Gastrocnemius medialis (tissue), 4 donors: Measurements from ENCODE around the gene CD2AP. TPM values are rescaled to one million over a fixed set of nuclear protein-coding genes. Genes with fewer than 3 reads are reported as not detected.

Experiments used
- ATAC-seq, 2 donors: fragments of 150-250 bp; one replicate each; pipeline ENCODE4 v1.9.1; 2016
- DNase-seq, 2 donors: peaks; one replicate each; pipeline ENCODE4 v3.0.0-alpha.2; 2019
- H3K27ac ChIP-seq, 4 donors: fragments of 200-600 bp; sonication (generic); 1 replicate in 1 of 4; 2 replicates in 3 of 4; pipeline ENCODE4 v1.5.1; 2016 to 2018; ENCODE audit warnings: mild to moderate bottlenecking in 2 of 4, moderate library complexity in 1 of 4
- H3K27me3 ChIP-seq, 3 donors: fragments of 200-600 bp; sonication (generic) in 2 of 3; 1 replicate in 1 of 3; 2 replicates in 2 of 3; pipeline versions ENCODE4 v1.5.1 to v1.6.0; 2016 to 2019; ENCODE audit warnings: mild to moderate bottlenecking in 1 of 3, moderate library complexity in 1 of 3
- H3K36me3 ChIP-seq, 2 donors: fragments of 200-600 bp; sonication (generic) in 1 of 2; one replicate each; pipeline ENCODE4 v1.5.1; 2017 to 2018
- H3K4me1 ChIP-seq, 2 donors: fragments of 200-600 bp; sonication (generic) in 1 of 2; one replicate each; pipeline ENCODE4 v1.5.1; 2016 to 2017; ENCODE audit warnings: mild to moderate bottlenecking in 2 of 2
- H3K4me3 ChIP-seq, 4 donors: fragments of 200-600 bp; sonication (generic) in 3 of 4; 1 replicate in 1 of 4; 2 replicates in 3 of 4; pipeline ENCODE4 v1.5.1; 2016 to 2019; ENCODE audit warnings: mild to moderate bottlenecking in 2 of 4
- H3K9me3 ChIP-seq, 3 donors: fragments of 200-600 bp; sonication (generic) in 2 of 3; 1 replicate in 1 of 3; 2 replicates in 2 of 3; pipeline ENCODE4 v1.5.1; 2016 to 2019
- CTCF ChIP-seq, 5 experiments: fragments of 450-650 bp in 3 of 5; fragments of 200-600 bp in 2 of 5; sonication (generic) in 2 of 5; IDR thresholded peaks in 4 of 5; conservative IDR thresholded peaks in 1 of 5; 1 replicate in 4 of 5; 2 replicates in 1 of 5; pipeline ENCODE4 v1.5.1; 2016 to 2019; ENCODE audit warnings: antibody characterized with exemption in 5 of 5, mild to moderate bottlenecking in 3 of 5, moderate library complexity in 3 of 5
- POLR2A ChIP-seq, 2 donors: fragments of 450-650 bp; IDR thresholded peaks; one replicate each; pipeline ENCODE4 v1.6.1; 2017; ENCODE audit warnings: antibody characterized with exemption in 2 of 2, mild to moderate bottlenecking in 2 of 2, moderate library complexity in 2 of 2
- in situ Hi-C, 4 donors: fragments of 200-750 bp; cut with MboI; loops; one replicate each; pipeline versions ENCODE4 v1.15.0 to v1.8.0; 2017; ENCODE audit warnings: low sequenced_read_pairs in 4 of 4
- intact Hi-C: fragments of 100-400 bp; cut with DNase I; formaldehyde crosslinking; loops from one replicate; pipeline ENCODE4 v1.15.1; 2023; ENCODE audit warnings: low total_unique reads
- total RNA-seq, 4 donors: library from RNA; depleted of rRNA; stranded (reverse); fragments of >200 nt; gene quantifications; one replicate each; pipeline versions ENCODE4 v1.1.0 to v1.2.3, GENCODE V29; 2016

Gene CD2AP
- total RNA-seq, 4 donors from 2014 or later: 6.9 to 14.1 (median 8.6) TPM

GRCh38 chr6:47598367-47598766 is 120.8 kb downstream of the CD2AP start:
- intact Hi-C loops (loop anchor here (10.0 kb wide), 1 partner anchor 184 kb away; no protein-coding TSS in a partner anchor), in situ Hi-C loops (loop anchor here in 1 of 4 donors (25.0 kb wide), 1 partner anchor 186 kb away; no protein-coding TSS in a partner anchor)
- ATAC-seq: no peak
- Histone ChIP-seq H3K4me1 (no peaks in the 10 kb centered on the region), H3K36me3 (peaks cover 0 to 9% of the 10 kb centered on the region in 2 donors), H3K9me3 (no peaks in the 10 kb centered on the region), H3K4me3 (no peak overlapping the region), H3K27me3 (no peaks in the 10 kb centered on the region), H3K27ac (no peak overlapping the region)
- DNase-seq: no peak
- TF ChIP-seq POLR2A (IDR thresholded peaks at IDR 0.05): no peak
- no peak for TF ChIP-seq CTCF (IDR thresholded peaks at IDR 0.05 in 4 of 5, conservative IDR thresholded peaks at IDR 0.05 in 1 of 5)

DNA sequence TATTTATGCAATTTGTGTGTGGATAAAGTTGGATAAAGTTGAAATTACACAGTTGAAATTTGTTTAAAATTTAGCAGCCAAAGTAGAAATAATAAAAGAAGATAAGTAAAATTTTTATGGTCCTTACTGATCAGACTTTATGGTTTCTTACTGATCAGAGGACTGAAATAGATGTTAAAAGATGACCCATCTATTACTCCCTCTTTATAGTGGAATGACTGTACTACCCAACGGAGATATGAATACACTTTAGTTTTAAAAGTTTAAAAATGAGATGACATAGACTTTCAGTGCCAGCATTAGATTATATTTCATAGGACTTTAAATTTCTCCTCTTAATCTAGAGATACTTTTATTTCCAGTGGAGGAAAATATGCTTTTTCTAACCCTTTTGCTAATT is 121.9 kb downstream of the CD2AP start:
- H3K4me1 ChIP-seq: no peaks in the 10 kb centered on the region
- TF ChIP-seq POLR2A (IDR thresholded peaks at IDR 0.05) (no peak), CTCF (IDR thresholded peaks at IDR 0.05 in 4 of 5, conservative IDR thresholded peaks at IDR 0.05 in 1 of 5) (no peak)
- ATAC-seq (no peak), DNase-seq (no peak)
- no peak overlapping the region for H3K27ac ChIP-seq
- no peaks in the 10 kb centered on the region for H3K9me3 ChIP-seq
- no peak overlapping the region for H3K4me3 ChIP-seq
- H3K36me3 ChIP-seq: peaks cover 0 to 9% of the 10 kb centered on the region in 2 donors
- H3K27me3 ChIP-seq: no peaks in the 10 kb centered on the region
- intact Hi-C loops (loop anchor here (10.0 kb wide), 1 partner anchor 185 kb away; no protein-coding TSS in a partner anchor), in situ Hi-C loops (loop anchor here in 1 of 4 donors (25.0 kb wide), 1 partner anchor 187 kb away; no protein-coding TSS in a partner anchor)

GRCh38 chr6:47603227-47603626 is 125.6 kb downstream of the CD2AP start:
- intact Hi-C loops (no loop called here), in situ Hi-C loops (no loop called here)
- ATAC-seq (no peak), DNase-seq (no peak)
- no peak overlapping the region for H3K27ac ChIP-seq
- H3K4me1 ChIP-seq: no peaks in the 10 kb centered on the region
- no peaks in the 10 kb centered on the region for H3K9me3 ChIP-seq
- H3K4me3 ChIP-seq: no peak overlapping the region
- H3K36me3 ChIP-seq: peaks cover 0 to 12% of the 10 kb centered on the region in 2 donors
- TF ChIP-seq POLR2A (IDR thresholded peaks at IDR 0.05): no peak
- no peak for TF ChIP-seq CTCF (IDR thresholded peaks at IDR 0.05 in 4 of 5, conservative IDR thresholded peaks at IDR 0.05 in 1 of 5)
- H3K27me3 ChIP-seq: no peaks in the 10 kb centered on the region

GRCh38 chr6:47603995-47604394 is 126.4 kb downstream of the CD2AP start:
- in situ Hi-C loops: no loop called here

More at GRCh38 chr6:47603995-47604394, 126.4 kb downstream of the CD2AP start:
- no peak overlapping the region for H3K4me3 ChIP-seq
- intact Hi-C loops: no loop called here
- ATAC-seq: no peak
- no peaks in the 10 kb centered on the region for H3K9me3 ChIP-seq
- DNase-seq: no peak
- no peaks in the 10 kb centered on the region for H3K4me1 ChIP-seq
- peaks cover 0 to 17% of the 10 kb centered on the region in 2 donors for H3K36me3 ChIP-seq
- no peak for TF ChIP-seq CTCF (IDR thresholded peaks at IDR 0.05 in 4 of 5, conservative IDR thresholded peaks at IDR 0.05 in 1 of 5)
- no peaks in the 10 kb centered on the region for H3K27me3 ChIP-seq
- H3K27ac ChIP-seq: no peak overlapping the region
